GM10266 (cell line): Measurements from ENCODE around the gene GPR158.
A peak's percentile ranks its signal among the peaks of the same experiment; 100 is the strongest.

ENCODE experiments used
- DNase-seq: peaks from one replicate; pipeline ENCODE4 v3.0.0; 2012; ENCODE audit errors: extremely low spot score
- CTCF ChIP-seq: IDR thresholded peaks from 2 replicates; pipeline ENCODE4 v1.5.1; 2012; ENCODE audit warnings: mild to moderate bottlenecking, low read depth; ENCODE audit not compliant: control insufficient read depth, insufficient read depth; ENCODE audit errors: missing control alignments

The GPR158 gene

GRCh38 chr10:25209618-25210017 lies 34.8 kb downstream of the GPR158 start:
- no peak for DNase-seq
- TF ChIP-seq CTCF = no peak

DNA sequence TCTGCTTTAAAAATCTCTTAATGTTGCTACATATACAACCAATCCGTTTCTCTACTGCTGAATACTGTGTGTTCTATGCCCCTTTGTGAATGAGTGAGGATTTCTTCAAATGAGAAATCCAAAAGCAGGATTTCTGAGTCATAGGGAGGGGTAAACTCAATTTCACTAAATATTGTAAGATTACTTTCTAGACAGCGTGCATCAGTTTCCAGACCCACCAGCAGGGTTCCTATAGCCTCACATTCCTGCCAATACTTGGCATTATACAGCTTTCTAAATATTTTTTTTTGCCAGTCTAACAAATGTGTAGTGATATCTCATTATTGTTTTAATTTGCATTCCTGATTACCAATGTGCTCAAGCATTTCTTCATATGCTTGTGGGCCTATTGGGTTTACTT lies 35.5 kb downstream of the GPR158 start:
- no peak for DNase-seq
- no peak for TF ChIP-seq CTCF

DNA sequence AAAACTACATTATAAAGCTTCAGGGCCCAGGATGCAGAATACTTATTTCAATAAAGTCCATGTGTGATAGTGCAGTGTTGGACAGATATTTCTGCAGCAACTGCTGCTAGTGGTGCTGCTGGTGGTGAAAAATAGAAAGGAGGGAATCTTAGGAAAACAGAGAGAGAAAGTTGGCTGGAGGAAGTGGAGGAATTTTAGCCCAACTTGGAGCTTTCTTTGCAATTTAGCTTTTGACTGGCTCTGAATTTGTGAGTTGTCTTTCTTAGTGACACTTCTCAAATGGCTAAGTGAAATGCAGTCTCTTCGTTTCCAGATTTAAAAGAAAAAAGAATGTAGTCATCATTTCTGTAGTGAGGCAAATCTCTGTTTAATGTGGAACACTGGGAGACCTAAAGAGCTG lies 45.4 kb downstream of the GPR158 start:
- no peak for DNase-seq
- TF ChIP-seq CTCF = no peak

- TF ChIP-seq CTCF = no peak
- no peak for DNase-seq
Measured at GRCh38 chr10:25222085-25222660, 47.4 kb downstream of the GPR158 start.

GRCh38 chr10:25226775-25227682 lies 52.2 kb downstream of the GPR158 start:
- peak; percentile 59 for TF ChIP-seq CTCF
- no peak for DNase-seq

DNA sequence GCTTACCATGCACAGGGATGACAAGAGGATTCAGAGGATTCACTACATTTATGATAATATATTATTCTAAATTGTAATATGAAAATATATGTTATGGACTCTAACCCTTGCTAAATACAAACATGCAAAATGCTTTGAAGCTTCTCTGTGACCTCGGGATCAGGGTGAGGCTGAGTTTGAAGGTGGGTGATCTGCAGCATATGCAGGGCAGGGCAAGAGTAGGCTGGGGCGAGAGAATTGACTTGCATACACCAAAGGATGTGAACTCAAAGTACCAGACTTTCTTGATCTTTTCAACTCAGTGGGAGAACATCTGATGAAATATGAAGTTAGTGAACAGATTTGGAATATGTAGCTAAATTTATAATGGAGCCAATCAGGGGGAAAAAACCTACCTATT lies 57.0 kb downstream of the GPR158 start:
- no peak for DNase-seq
- TF ChIP-seq CTCF = no peak

GRCh38 chr10:25232204-25232603 lies 57.4 kb downstream of the GPR158 start:
- DNase-seq = no peak
- TF ChIP-seq CTCF = no peak
